SKM-1 treated with dmso at 0.1 percent for 144 hours (cell line): Measurements from ENCODE around the gene EPN2.

ENCODE experiments used
- DNase-seq: peaks from one replicate; lab custom pipeline; 2025; ENCODE audit not compliant: unreplicated experiment; lab: John Stamatoyannopoulos, UW

The EPN2 gene

DNA sequence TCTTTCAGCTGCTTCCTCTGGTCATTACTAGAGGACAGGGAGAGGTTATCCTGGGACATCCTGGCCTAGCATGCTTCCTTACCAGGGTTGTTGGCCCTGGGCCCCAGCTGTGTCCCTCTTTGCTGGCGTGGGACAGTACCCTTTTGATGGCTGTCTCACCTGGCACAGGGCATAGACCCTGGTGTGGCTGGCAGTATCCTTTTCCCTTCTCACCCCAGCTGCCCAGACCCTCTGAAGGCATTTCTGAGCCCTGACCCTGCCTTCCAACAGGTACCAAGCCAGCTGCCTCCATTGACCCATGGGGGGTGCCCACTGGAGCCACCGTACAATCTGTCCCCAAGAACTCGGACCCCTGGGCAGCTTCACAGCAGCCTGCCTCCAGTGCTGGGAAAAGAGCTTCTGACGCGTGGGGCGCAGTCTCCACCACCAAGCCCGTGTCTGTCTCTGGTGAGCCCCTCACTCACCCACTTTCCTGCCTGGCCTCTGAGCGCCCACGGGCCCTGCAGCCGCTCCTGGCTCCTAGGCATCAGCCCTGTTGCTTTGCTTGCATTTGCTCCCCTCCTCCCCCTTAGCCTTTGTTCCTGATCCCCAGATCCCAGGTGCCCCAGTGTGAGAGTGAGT lies 91.4 kb downstream of the EPN2 start:
- DNase-seq = no peak

DNA sequence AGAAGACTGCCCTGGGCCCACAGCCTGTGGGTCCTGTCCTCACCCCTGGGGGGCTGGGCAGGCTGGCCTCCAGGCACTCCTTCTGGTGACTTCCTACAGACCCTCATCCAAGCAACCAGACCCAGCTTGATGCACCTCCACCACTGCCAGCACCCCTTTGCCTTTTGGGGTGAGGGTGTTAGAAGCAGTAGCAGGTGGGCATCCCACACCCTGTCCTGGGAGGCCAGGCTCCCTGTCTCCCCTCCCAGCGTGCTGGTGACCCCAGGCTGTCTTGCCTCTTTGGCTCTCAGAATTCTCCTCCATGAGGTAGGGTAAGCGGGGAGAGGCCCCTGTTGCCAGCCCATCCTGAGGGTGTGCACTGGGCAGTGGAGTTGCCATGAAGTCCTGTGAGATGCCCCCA lies 92.0 kb downstream of the EPN2 start:
- no peak for DNase-seq

DNA sequence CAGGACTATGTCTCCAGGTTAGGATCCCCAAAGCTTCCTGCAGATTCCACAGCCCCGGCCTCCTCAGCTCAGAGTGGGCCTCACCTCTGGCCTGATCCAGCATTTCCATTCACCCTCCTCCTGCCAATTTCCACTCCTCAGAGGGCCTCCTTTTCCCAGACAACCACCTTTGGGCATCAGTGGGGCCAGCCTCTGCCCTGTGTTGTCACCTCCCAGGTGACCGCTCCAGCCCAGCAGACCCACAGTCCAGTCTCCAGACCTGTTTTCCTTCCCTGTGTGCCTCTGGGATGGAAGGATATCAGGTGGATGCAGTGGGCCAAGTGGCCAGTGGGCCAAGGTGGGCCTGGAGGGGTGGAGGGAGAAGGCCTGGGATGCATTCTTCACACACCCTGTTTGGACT lies 92.7 kb downstream of the EPN2 start:
- no peak for DNase-seq

DNA sequence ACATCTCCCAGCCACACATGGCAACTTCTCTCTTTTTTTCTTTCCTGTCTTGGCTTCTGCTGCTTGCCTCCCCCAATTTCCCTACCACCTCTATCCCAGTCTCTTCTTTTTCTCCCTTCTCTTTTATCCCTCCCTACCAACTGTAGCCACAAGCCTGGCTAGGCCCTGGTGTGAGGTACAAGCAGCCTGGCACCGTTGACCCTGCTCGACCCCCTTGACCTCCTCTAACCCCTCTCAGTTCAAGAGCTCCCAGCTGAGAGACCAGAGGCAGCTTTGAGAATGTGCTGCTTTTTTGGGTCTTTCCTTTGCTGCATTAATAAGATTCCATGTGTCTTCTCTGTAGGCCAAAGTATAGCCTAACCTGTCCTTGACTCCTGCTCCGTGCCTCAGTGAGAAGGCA lies 93.1 kb downstream of the EPN2 start:
- no peak for DNase-seq

DNA sequence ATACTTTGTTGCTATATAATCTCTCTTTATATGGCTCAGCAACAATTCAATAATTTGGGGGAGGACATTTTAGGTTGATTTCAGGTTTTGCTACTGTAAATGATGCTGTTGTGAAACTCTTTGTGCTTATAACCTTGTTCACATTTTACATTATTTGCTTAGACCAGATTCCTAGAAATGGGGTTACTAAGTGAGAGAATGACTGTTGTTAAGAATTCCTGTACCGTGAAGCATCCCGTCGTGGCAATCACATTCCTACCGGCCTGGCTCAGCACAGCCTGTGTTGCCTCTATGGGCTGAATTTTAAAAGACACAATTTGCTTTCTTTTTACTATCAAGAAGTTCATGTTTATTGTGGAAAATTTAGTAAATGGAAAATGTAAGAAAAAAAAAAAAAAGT lies 94.0 kb downstream of the EPN2 start:
- DNase-seq = no peak

DNA sequence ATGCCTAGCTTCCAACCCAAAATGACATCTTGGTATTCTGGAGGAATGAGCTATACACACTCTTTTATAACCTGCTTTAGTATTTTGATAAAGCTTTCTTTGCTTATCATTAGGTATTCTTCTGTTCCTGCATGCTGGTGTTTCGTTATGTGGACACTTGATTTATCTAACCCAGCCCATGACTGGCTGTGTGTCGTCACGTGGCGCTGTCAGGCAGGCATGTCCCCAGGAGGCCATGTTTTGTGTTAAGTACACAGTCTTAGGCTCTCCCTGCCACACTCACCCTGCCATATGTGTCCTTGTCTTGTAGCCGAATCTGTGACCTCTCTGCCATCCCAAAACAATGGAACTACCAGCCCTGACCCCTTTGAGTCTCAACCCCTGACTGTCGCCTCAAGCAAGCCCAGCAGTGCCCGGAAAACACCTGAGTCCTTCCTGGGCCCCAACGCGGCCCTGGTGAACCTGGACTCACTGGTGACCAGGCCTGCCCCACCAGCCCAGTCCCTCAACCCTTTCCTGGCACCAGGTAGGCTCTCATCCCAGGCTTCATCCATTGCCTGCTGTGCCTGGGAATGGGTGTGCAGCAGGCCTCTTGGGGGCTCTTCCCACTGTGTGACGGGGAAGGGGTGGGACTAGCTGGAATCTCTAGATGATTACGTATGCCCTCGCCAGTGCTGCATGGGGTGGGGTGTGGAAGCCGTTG lies 94.5 kb downstream of the EPN2 start:
- DNase-seq = no peak

DNA sequence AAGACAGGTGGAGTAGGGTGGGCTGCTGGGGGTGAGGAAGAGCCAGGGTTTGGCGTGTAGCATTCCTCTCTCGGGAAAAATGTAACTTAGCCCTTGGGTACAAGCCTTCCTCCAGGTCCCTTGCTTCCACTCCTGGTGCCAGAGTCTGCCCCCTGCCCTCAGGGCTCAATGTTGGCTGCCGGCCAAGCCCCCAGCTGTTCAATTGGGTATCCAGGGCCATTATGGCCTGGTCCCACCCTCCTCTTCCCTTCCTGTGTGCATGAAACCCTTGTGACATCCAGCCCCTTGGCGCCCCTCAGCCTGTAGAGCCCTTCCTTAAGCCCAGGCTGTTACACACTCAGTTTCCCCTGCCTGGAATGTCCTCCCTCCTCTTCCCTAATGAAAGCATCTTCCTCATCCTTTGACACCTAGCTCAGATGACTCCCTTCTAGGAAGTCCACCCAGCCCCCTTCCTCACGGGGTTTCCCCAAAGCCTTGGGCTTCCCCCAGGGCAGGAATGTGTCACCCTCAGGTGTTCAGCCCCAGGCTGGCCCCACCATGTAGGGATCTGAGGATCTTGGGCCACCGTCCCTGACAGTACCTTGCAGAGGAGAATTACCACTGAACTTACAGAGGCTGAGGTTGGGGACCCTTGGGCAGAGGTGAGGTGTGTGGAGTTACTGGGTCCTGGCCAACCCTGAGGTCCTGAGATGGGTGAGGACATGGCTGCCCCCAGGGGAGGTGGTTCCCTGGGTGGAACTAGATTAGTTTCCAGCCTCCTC lies 95.4 kb downstream of the EPN2 start:
- no peak for DNase-seq

DNA sequence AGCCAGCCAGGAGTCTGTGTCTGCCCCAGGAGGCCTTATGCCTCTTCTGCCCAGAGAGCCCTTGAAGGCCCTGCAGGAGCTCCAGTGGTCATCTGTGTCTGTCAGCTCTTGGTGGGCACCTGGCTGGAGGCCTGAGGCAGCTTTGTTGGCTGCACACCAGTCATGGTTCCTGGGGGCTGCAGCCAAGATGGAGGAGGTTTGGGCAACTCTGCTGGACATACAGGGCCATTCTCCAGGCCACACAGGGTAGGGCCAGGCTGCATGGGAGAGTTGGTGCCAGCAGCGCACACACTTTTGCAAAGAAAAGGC lies 95.9 kb downstream of the EPN2 start:
- DNase-seq = no peak

DNA sequence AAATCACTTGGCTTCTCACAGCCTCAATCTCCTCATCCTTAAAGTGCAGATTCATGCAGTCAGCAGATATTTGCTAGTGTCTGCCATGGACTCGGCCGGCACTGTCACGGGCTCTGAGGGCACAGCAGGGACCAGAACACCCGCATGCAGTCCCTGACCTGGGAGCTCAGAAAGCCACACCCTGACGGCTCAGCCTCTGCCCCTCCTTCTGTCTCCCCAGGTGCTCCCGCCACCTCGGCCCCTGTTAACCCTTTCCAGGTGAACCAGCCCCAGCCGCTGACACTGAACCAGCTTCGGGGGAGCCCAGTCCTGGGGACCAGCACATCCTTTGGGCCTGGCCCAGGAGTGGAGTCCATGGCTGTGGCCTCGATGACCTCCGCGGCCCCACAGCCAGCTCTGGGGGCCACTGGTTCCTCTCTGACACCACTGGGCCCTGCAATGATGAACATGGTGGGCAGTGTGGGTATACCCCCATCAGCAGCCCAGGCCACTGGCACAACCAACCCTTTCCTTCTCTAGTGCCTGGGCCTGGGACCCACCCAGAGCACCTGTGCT lies 96.6 kb downstream of the EPN2 start:
- DNase-seq = no peak

DNA sequence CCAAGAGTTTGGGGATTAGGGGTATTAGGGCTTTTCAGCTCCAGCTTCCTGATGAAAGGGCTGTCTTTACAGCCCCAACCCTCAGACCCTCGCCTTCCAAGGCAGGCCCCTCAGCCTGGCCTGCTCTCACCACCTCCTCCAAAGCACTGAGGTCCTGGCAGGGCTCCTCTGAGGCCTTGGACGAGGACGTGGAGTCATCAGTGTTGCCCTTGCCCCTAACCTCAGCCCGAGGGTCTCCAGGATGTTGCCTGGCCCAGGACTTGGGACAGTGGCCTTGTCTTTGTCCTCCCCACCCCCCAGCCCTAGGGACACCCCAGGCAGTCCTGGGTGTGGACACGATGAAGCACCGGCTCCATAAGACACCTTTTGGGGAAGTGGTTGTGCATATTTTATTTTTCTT lies 97.2 kb downstream of the EPN2 start:
- no peak for DNase-seq

DNA sequence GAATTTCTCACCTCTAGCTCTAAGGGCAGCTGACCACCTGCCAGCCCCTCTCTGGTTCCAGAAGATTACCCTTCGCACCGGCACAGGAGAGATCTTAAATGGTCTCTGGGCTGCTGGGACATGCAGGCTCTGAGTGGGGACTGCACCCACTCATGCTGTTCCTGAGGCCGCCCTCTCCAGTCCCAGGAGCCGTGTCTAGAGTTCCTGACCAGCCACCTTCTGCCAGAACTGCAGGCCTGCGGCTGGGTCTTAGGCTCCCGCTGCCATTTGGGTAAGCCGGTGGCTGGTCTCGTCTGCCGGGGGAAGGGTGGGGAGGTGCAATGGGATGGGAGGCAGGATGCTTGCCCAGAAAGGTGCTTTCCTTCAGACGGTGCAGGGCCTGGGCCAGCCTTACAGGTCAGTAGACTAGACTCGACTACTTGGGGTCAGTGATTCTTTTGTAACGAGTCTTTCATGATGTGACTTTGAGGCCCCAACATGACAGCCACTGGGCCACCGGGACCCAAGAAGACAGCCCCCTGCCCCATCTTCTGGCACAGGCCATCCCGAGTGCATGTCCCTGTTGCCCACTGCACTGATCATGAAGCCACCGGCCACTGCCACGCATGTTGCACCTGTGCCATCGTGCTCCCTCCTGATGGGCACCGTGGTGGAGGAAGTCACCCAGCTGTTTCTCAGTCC lies 98.9 kb downstream of the EPN2 start:
- DNase-seq = no peak

DNA sequence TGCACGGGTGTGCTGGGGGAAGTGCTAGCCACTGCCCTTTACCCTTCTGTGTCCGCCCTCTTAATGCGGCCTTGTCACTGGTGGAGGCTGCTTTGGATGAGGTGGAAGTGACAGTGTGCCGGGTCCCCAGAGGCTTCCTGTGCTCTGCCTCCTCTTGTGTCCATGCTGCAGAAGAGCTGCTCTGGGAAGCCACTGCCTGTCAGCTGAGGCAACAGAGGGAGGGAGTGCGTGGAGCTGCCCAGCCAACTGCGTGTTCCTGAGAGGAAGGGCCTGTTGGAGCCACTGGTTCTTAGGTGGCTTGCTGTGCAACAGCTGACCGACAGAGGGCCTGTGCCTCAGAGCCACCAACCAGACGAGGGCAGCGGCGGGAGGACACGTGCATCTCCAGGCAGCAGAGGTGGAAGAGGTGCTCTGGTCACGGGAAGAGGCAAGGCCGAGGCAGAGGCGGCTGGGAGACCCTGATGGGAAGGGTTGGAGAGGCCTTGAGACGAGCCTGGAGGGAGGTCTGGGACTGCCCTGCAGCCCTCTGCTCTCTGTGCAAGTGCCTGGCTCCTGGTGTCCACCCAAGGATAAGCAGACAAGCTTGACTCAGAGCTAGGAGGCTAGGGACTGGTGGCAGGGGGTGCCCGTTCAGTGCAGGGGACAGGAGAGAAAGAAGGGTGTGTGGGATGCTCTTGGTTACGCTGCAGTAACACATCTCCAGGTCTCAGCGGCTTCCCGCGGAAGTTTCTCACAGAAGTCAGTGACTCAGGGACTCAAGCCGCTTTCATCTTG lies 100.0 kb downstream of the EPN2 start:
- DNase-seq = no peak

DNA sequence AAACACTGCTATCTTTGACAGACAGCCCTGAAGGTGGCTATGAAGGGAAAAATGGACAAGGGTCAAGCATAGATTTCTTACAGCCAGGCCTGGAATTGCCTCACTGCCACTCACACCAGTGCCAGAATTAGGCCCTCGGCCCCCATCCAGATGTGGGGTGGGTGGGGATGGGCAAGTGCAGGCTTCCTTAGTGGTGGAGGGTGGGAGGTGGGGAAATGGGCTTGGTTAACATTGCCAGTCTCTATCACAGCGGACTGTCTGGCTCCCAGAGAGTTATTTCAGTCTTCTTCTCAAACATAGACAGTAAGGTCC lies 100.5 kb downstream of the EPN2 start:
- no peak for DNase-seq

DNA sequence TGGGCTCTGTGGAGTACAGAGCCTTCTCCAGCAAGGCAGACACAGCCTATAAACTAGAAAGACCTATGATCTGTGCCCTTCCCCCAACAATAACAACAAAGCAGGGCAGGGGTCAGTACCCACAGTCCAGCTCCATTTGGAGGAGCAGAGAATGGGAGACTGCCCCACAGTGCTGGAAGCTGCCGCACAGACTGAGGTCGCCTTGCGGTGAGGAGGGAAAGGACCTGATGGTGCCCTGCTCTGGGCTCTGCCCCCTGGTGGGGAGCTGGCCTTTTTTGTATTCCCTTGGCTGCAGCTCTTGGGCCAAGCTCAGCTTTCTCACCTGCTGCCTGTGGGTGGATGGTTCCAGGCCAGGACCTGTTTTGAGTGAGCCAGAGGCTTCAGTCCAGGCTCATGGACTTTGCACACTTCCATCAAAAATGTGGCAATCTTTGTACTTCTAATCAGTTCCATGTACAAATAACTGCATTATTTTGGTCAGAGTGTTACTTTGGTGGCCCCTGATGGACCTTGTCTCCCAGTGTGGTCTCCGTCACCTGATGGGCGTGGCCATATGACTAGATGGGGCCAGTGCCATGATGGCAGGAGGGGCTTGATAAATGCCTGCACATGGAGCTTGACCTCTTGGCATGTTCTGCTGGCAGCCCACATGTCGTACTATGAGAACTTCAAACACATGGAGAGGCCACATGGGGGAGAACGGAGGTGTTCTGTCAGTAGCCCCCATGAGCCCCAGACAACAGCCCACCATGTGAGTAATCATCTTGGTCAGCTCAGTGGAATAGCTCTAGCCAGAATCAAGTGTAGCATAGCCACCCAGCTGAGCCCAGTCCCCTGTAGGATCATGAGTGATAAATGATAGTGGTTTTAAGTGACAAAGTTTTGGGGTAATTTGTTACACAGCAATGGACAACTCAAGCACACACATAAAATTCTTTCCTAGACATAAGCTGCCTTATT lies 101.1 kb downstream of the EPN2 start:
- DNase-seq = peak; percentile 42

DNA sequence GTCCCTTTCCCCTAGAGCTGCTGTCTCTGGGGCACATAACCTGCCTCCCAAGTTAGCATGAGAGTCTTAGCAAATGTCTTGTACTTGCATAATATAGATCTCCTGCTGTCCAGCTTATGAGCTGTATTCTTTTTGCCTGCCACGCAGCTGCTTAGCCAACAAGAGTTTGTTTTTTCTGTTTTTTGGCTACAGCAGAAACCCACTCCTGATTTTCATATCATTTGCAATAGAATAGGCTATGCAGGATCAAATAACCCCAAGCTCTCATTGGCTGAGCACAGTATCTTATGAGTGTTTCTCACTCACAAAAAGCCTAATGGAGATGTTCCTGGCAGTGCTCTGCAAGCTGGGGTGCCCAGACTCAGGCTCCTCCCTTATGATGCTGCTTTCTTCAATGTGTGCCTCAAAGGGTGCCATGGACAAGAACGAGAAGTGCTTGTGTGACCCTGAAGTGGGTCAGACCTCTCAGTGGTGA lies 102.2 kb downstream of the EPN2 start:
- DNase-seq = no peak

DNA sequence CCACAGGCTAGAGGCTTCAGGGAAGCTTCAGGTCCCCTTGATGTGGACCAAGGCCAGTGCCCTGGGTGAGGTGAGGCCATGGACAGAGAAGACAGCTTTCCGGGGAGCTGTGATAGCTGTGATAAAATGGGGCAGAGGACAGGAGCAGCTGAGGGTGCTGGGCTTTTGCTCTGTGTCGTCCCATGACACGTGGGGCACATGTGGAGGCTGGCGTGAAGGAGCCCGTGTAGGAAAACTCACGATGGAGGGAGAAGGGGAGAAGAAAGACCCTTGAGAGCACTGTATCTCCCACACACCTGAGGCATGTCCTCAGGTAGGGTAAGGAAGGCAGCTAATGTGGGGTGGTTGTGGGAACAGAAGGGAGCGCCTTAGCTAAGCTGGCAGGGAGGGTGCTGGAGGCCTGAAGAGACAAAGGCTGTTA lies 104.1 kb downstream of the EPN2 start:
- no peak for DNase-seq

DNA sequence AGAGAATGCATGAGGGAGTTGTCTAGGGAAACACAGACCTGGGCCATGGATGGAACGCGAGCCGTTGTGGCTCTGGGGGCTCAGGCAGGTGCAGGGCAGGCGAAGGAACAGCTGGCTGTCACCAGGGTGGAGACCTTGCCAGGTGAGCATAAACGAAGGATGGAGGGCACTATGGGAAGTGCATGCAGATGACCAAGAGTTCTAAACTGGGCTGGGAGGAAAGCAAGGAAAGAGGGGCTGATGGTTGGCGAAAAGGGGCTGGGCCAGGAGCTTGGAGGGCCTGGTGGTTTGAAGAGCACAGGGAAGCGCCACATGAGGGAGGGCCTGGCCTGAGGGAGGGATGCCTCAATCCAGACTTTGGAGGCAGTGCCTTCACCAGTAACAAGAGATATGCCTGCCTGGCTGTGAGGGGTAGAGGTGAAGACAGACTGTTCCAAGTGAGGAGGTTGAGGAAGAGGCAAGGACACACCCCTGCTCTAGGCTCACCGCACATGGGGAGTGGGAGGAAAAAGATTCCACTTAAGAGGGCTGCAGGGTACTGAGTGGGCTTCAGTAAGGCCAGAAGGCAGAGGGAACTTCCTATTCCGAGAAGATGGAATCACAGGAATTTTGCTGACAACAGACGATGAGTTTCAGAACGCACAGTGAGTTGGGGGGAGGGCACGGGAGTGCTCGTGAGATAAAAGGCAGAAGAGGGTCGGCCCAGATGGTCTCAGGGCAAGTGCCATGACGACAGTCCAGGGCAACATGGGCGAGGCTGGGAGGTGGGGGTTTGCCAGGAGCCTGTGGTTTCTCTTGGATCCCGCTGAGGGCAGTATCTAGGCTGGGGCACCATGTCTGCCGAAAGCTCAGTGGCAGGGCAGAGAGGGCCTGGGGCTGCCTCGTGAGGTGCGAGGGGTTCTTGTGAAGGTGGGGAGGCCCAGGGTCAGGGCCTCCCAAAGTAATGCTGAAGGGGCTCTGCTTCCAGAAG lies 104.8 kb downstream of the EPN2 start:
- no peak for DNase-seq

DNA sequence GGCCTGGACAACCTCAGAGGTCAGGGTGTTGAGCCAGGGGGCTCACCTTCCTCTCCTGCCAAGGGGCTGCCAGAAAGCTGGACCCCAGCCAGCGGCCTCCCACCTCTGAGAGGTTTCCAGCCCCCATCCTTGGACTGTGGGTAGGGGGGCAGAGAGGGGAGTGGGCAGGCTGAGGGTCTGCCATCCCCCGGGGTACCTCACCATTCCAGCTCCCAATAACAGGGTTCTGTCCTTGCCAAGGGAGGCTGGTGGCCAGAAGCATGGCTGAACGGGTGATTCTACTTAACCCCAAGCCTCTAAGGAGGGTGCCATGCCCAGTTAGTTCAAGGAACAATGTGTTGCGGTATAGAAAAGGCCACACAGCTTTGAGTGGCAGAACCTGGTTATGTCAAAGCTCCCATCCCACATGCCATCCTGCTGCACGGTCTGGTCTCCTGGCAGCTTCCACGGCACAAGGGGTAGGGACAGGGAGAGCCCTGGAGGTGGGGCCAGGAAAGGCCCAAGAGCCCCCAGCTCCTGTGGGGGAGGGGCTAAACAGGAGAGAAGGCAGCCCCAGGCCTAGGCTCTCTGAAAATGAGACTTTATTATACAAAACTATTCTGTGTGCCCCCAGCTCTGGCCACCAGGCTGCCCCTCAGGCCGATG lies 105.6 kb downstream of the EPN2 start:
- no peak for DNase-seq
